Natural killer cell (primary cell): ENCODE measurements around the gene KY. TPM values are rescaled to one million over a fixed set of nuclear protein-coding genes. Genes with fewer than 3 reads are reported as not detected.

Source experiments
- ATAC-seq, 3 donors: fragments of 150-1000 bp in 2 of 3; fragments of 200-7000 bp in 1 of 3; cut with Tn5 transposase; 1 replicate in 1 of 3; 2 replicates in 2 of 3; pipeline ENCODE4 v1.10.0; 2021; ENCODE audit warnings: mild to moderate bottlenecking in 2 of 3, moderate library complexity in 2 of 3
- DNase-seq, 2 donors: peaks; one replicate each; pipeline versions ENCODE4 v3.0.0 to v3.0.0-alpha.2; 2013 to 2021; ENCODE audit warnings: mixed read lengths in 1 of 2
- H3K27ac ChIP-seq: one replicate; pipeline ENCODE4 v1.5.1; 2013; ENCODE audit warnings: mild to moderate bottlenecking, low read length
- H3K27me3 ChIP-seq: one replicate; pipeline ENCODE4 v1.6.1; 2013; ENCODE audit warnings: low read length; ENCODE audit not compliant: control insufficient read depth, insufficient read depth
- H3K36me3 ChIP-seq: one replicate; pipeline ENCODE4 v1.6.1; 2013; ENCODE audit warnings: low read length; ENCODE audit not compliant: control insufficient read depth, insufficient read depth
- H3K4me1 ChIP-seq: one replicate; pipeline ENCODE4 v1.6.1; 2013; ENCODE audit warnings: low read length; ENCODE audit not compliant: control insufficient read depth, insufficient read depth
- H3K4me3 ChIP-seq: one replicate; pipeline ENCODE4 v1.5.1; 2013; ENCODE audit warnings: low read length
- H3K9me3 ChIP-seq: one replicate; pipeline ENCODE4 v1.6.1; 2013; ENCODE audit warnings: low read length; ENCODE audit not compliant: control insufficient read depth, insufficient read depth
- H3K27ac Mint-ChIP-seq, 2 donors: one replicate each; pipeline ENCODE4 v1.8.0; 2022; ENCODE audit warnings: mild to moderate bottlenecking in 2 of 2, mixed read lengths in 2 of 2, moderate library complexity in 1 of 2
- H3K27me3 Mint-ChIP-seq, 2 donors: one replicate each; pipeline ENCODE4 v1.8.0; 2022; ENCODE audit warnings: low read depth in 2 of 2, mixed read lengths in 2 of 2
- H3K36me3 Mint-ChIP-seq: one replicate; pipeline ENCODE4 v1.8.0; 2022; ENCODE audit warnings: mixed read lengths
- H3K4me1 Mint-ChIP-seq, 2 donors: one replicate each; pipeline ENCODE4 v1.8.0; 2022; ENCODE audit warnings: mixed read lengths in 2 of 2
- H3K4me3 Mint-ChIP-seq: one replicate; pipeline ENCODE4 v1.8.0; 2022; ENCODE audit warnings: mild to moderate bottlenecking, moderate library complexity, mixed read lengths
- H3K9me3 Mint-ChIP-seq, 2 donors: one replicate each; pipeline ENCODE4 v1.8.0; 2022; ENCODE audit warnings: mixed read lengths in 2 of 2
- WGBS: methylation state at CpG from one replicate; pipeline ENCODE4 v1.1.7; 2013; ENCODE audit warnings: missing lambda C conversion rate; ENCODE audit not compliant: insufficient coverage; 5-methylcytosine and 5-hydroxymethylcytosine counted together
- intact Hi-C: fragments of 100-400 bp; cut with micrococcal nuclease; formaldehyde crosslinking; loops from one replicate; pipeline ENCODE4 v1.14.2; 2022
- total RNA-seq, 4 donors: library from RNA; stranded (reverse); fragments of 120-200 nt in 1 of 4; gene quantifications; one replicate each; pipeline versions ENCODE4 v1.2.3 to v1.2.4, GENCODE V29; 2013 to 2022
- TF ChIP-seq, protein P1 (sequence below): fragments of 200-600 bp; IDR thresholded peaks from one replicate; pipeline ENCODE4 v1.8.0; 2022; ENCODE audit warnings: antibody characterized with exemption

Gene KY
- total RNA-seq, 3 donors from 2014 or later (not counting 1 experiment from before 2014, with no cell fraction given) = 0.15 TPM; not detected in 2

DNA sequence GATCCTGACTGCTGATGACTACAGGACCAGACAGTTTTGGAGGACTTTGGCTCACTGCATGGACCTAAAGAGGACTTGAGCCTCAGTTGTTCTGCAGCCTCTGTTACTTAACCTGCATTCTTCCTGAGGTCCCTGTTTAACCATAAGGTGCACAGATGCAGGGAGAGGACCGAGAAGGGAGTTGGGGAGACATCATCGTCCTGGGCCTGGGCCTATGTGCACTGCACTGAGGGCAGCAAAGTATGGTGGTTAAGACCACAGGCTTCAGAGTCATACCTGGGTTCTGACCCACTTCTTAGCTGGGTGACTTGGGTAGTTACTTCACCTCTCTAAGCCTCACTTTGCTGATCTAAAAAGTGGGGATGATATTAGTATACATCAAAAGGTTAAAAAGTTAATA lies 21.9 kb downstream of the KY start:
- ATAC-seq (no peak), DNase-seq (no peak)
- no peak overlapping the region for H3K4me3 Mint-ChIP-seq
- Histone ChIP-seq H3K27ac (no peak overlapping the region), H3K9me3 (peaks cover 4% of the 10 kb centered on the region), H3K27me3 (no peaks in the 10 kb centered on the region), H3K36me3 (no peaks in the 10 kb centered on the region), H3K4me1 (peaks cover 8% of the 10 kb centered on the region), H3K4me3 (no peak overlapping the region)
- H3K27me3 Mint-ChIP-seq = peaks cover 3 to 32% of the 10 kb centered on the region in 2 donors
- H3K36me3 Mint-ChIP-seq = peaks cover 27% of the 10 kb centered on the region
- H3K4me1 Mint-ChIP-seq = peaks cover 14 to 16% of the 10 kb centered on the region in 2 donors
- intact Hi-C loops = no loop called here
- H3K9me3 Mint-ChIP-seq = peaks cover 7 to 11% of the 10 kb centered on the region in 2 donors
- TF ChIP-seq, protein P1, sequence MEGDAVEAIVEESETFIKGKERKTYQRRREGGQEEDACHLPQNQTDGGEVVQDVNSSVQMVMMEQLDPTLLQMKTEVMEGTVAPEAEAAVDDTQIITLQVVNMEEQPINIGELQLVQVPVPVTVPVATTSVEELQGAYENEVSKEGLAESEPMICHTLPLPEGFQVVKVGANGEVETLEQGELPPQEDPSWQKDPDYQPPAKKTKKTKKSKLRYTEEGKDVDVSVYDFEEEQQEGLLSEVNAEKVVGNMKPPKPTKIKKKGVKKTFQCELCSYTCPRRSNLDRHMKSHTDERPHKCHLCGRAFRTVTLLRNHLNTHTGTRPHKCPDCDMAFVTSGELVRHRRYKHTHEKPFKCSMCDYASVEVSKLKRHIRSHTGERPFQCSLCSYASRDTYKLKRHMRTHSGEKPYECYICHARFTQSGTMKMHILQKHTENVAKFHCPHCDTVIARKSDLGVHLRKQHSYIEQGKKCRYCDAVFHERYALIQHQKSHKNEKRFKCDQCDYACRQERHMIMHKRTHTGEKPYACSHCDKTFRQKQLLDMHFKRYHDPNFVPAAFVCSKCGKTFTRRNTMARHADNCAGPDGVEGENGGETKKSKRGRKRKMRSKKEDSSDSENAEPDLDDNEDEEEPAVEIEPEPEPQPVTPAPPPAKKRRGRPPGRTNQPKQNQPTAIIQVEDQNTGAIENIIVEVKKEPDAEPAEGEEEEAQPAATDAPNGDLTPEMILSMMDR = no peak
- WGBS = 62% methylated on average over 2 of the region's 2 CpGs
- no peak overlapping the region for H3K27ac Mint-ChIP-seq

DNA sequence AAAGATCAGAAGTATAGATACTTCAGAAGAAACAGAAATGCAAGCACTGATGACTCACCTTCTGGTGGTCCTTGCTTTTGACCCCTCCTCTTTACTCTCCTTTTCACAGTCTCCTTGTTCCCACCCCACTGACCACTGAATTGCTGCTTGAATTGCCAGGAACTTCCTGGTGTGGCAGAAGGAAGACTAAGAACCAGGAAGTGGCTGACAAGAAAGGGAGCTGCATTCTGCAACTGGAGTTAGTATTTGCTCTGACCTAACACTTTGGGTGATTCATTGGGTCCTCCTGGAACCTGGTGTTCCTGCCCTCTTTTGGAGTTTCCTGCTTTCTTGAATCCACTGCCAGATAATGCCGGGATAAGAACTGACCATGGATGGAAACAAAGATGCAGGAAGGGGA lies 23.0 kb downstream of the KY start:
- intact Hi-C loops = no loop called here
- Histone ChIP-seq H3K27ac (no peak overlapping the region), H3K4me1 (peaks cover 8% of the 10 kb centered on the region), H3K36me3 (no peaks in the 10 kb centered on the region), H3K27me3 (no peaks in the 10 kb centered on the region), H3K9me3 (peaks cover 4% of the 10 kb centered on the region), H3K4me3 (no peak overlapping the region)
- Mint-ChIP-seq H3K4me3 (peak overlapping the region; percentile 51), H3K36me3 (peaks cover 26% of the 10 kb centered on the region), H3K9me3 (peaks cover 7 to 11% of the 10 kb centered on the region in 2 donors), H3K27ac (peak overlapping the region in 1 of 2 donors; percentile 39), H3K4me1 (peaks cover 16 to 19% of the 10 kb centered on the region in 2 donors), H3K27me3 (peaks cover 3 to 21% of the 10 kb centered on the region in 2 donors)
- no peak for DNase-seq
- no peak for ATAC-seq
- TF ChIP-seq, protein P1 = no peak
- 74% methylated on average over 1 of the region's 1 CpG for WGBS

DNA sequence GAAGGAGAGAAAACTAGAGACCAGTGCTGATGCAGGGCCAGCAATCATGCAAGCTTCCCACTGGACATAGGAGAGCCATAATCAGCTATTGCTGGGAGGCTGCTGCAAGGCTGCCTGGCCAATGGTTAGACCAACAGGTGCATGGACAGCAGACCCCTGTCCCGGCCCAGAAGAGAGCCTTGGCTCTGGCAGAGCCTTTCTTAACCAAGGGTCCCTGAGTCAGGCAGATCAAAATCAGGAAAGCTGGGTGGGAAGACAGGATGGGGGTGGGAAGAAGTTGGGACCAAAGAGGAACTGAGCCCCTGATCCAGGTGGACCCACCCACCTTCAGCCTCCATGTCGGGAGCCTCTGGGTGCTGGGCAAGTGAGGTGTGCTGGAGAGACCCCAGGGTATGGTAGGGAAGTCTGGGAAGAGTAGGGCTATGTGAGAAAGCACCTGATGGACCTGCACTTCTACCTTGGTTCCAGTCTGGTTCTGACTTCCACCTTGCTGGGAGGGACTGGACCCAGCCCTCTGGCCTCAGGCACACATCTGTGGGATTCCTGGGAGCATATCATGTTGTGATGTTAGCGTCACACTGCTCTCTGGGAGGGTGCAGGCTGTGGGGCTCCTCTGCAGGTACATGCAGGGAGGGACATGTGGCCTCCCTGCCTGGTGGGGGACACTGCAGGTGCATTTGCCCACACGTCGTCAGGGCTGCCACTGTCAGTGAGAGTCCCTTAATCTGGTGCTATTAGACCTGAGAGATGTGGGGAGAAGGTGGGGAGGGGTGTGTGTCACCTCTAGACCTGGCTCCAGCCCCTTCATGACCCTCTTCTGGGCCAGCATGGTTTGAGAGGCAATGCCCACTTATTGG lies 24.7 kb downstream of the KY start:
- Histone ChIP-seq H3K27me3 (no peaks in the 10 kb centered on the region), H3K4me1 (peaks cover 8% of the 10 kb centered on the region), H3K27ac (no peak overlapping the region), H3K4me3 (no peak overlapping the region), H3K36me3 (no peaks in the 10 kb centered on the region), H3K9me3 (peaks cover 4% of the 10 kb centered on the region)
- H3K4me1 Mint-ChIP-seq = peaks cover 16 to 19% of the 10 kb centered on the region in 2 donors
- 88% methylated on average over 5 of the region's 5 CpGs for WGBS
- H3K27me3 Mint-ChIP-seq = peaks cover 3 to 7% of the 10 kb centered on the region in 2 donors
- TF ChIP-seq, protein P1 = no peak
- DNase-seq (no peak), ATAC-seq (no peak)
- H3K4me3 Mint-ChIP-seq = no peak overlapping the region
- H3K36me3 Mint-ChIP-seq = peaks cover 9% of the 10 kb centered on the region
- intact Hi-C loops = no loop called here
- peaks cover 5 to 7% of the 10 kb centered on the region in 2 donors for H3K9me3 Mint-ChIP-seq
- no peak overlapping the region for H3K27ac Mint-ChIP-seq
